HCT116 (cell line): ENCODE results near the gene S100P. TPM values are rescaled to one million over a fixed set of nuclear protein-coding genes. Genes with fewer than 3 reads are reported as not detected.

Experiments
- ATAC-seq: fragments of 200-7000 bp; cut with Tn5 transposase; 2 replicates; pipeline ENCODE4 v1.9.1; 2020; ENCODE audit warnings: mild to moderate bottlenecking, moderate library complexity
- BruUV-seq: library from RNA; stranded (reverse); fragments of 400-500 nt; replicated peaks from 2 replicates; lab custom pipeline; 2021; lab: Mats Ljungman, UMichigan
- CTCF ChIA-PET: fragments of 300-600 bp; sonication (Branson Sonifier 250); formaldehyde crosslinking; loops from one replicate; lab custom pipeline; 2021; ENCODE audit warnings: antibody characterized with exemption; lab: Charles Lee
- POLR2A ChIA-PET: fragments of 300-600, 350-600 bp; sonication (Branson Sonifier 250); formaldehyde crosslinking; loops from one replicate; lab custom pipeline; 2021; ENCODE audit warnings: antibody characterized with exemption; lab: Charles Lee
- RAD21 ChIA-PET, 2 experiments: fragments of 300-600 bp; sonication (Branson Sonifier 250); formaldehyde crosslinking; loops; one replicate each; lab custom pipeline; 2023; ENCODE audit warnings: low total read pairs in 2 of 2; ENCODE audit not compliant: uncharacterized antibody in 2 of 2, unreplicated experiment in 2 of 2, low non-redundant PET in 1 of 2; lab: Charles Lee
- DNase-seq: peaks from one replicate; pipeline ENCODE4 v3.0.0-alpha.2; 2010; ENCODE audit warnings: low read depth, low spot score
- H2AFZ ChIP-seq: fragments of 200-600 bp; shearing (Covaris generic), sonication (generic); 2 replicates; pipeline ENCODE4 v1.6.1; 2017; ENCODE audit warnings: low read depth, mixed run types, mixed read lengths, antibody characterized with exemption, low read length; ENCODE audit not compliant: poor library complexity, severe bottlenecking
- H3K27ac ChIP-seq: 2 replicates; pipeline ENCODE4 v1.5.1; 2012; ENCODE audit warnings: low read depth, low read length
- H3K27me3 ChIP-seq: fragments of 200-600 bp; sonication (generic); 2 replicates; pipeline ENCODE4 v1.6.1; 2016; ENCODE audit warnings: mixed run types, low read length, mixed read lengths; ENCODE audit not compliant: insufficient read depth
- H3K36me3 ChIP-seq, 2 experiments: fragments of 200-500 bp in 1 of 2; fragments of 200-600 bp in 1 of 2; sonication (Bioruptor generic) in 1 of 2; sonication (generic) in 1 of 2; 2 replicates each; pipeline versions ENCODE4 v1.5.1 to v1.6.1; 2014 to 2016; ENCODE audit warnings: low read length in 2 of 2, inconsistent platforms in 1 of 2, mixed read lengths in 1 of 2, mixed run types in 1 of 2; ENCODE audit not compliant: insufficient read depth in 2 of 2, control insufficient read depth in 1 of 2
- H3K4me1 ChIP-seq, 2 experiments: fragments of 200-600 bp in 1 of 2; sonication (generic) in 1 of 2; 2 replicates each; pipeline versions ENCODE4 v1.5.1 to v1.6.1; 2012 to 2017; ENCODE audit warnings: low read length in 2 of 2, inconsistent platforms in 1 of 2, mild to moderate bottlenecking in 1 of 2, mixed read lengths in 1 of 2, mixed run types in 1 of 2, moderate library complexity in 1 of 2; ENCODE audit not compliant: insufficient read depth in 2 of 2, control insufficient read depth in 1 of 2
- H3K4me2 ChIP-seq: fragments of 200-600 bp; sonication (generic); 2 replicates; pipeline ENCODE4 v1.6.1; 2017; ENCODE audit warnings: mixed run types, low read length, mixed read lengths
- H3K4me3 ChIP-seq, 2 experiments: fragments of 200-600 bp in 1 of 2; sonication (generic) in 1 of 2; replicated peaks in 1 of 2; 2 replicates each; pipeline ENCODE4 v1.5.1; 2011 to 2016; ENCODE audit warnings: low read length in 2 of 2, control low read depth in 1 of 2, low read depth in 1 of 2, mild to moderate bottlenecking in 1 of 2, mixed read lengths in 1 of 2, mixed run types in 1 of 2
- H3K79me2 ChIP-seq: fragments of 200-600 bp; sonication (generic); 2 replicates; pipeline ENCODE4 v1.6.1; 2017; ENCODE audit warnings: mild to moderate bottlenecking, mixed run types, low read length, moderate library complexity, mixed read lengths; ENCODE audit not compliant: insufficient read depth
- H3K9ac ChIP-seq: fragments of 200-600 bp; sonication (generic); 2 replicates; pipeline ENCODE4 v1.6.1; 2016; ENCODE audit warnings: low read length, mixed read lengths
- H3K9me2 ChIP-seq: fragments of 200-600 bp; sonication (generic), shearing (Covaris generic); 2 replicates; pipeline ENCODE4 v1.6.1; 2017; ENCODE audit warnings: mixed run types, mild to moderate bottlenecking, moderate library complexity; ENCODE audit not compliant: insufficient read depth
- H3K9me3 ChIP-seq, 2 experiments: fragments of 200-500 bp in 1 of 2; fragments of 200-600 bp in 1 of 2; sonication (Bioruptor generic) in 1 of 2; sonication (generic) in 1 of 2; 2 replicates each; pipeline ENCODE4 v1.6.1; 2014 to 2017; ENCODE audit warnings: low read length in 2 of 2, mixed read lengths in 2 of 2, inconsistent platforms in 1 of 2, low read depth in 1 of 2, mild to moderate bottlenecking in 1 of 2, mixed run types in 1 of 2, moderate library complexity in 1 of 2; ENCODE audit not compliant: control insufficient read depth in 1 of 2, insufficient read depth in 1 of 2
- H4K20me1 ChIP-seq: fragments of 200-600 bp; sonication (generic), shearing (Covaris generic); 2 replicates; pipeline ENCODE4 v1.6.1; 2017; ENCODE audit warnings: mixed run types, mild to moderate bottlenecking, moderate library complexity; ENCODE audit not compliant: insufficient read depth
- CBX3 ChIP-seq: IDR thresholded peaks from 2 replicates; pipeline ENCODE4 v1.6.1; 2012; ENCODE audit warnings: low read depth
- CEBPB ChIP-seq: IDR thresholded peaks from 2 replicates; pipeline ENCODE4 v1.6.1; 2012; ENCODE audit warnings: low read depth
- ELF1 ChIP-seq: IDR thresholded peaks from 2 replicates; pipeline ENCODE4 v1.6.1; 2012; ENCODE audit warnings: low read depth, borderline replicate concordance
- EZH2 ChIP-seq: fragments of 200-600 bp; sonication (generic); IDR thresholded peaks from 2 replicates; pipeline ENCODE4 v1.6.1; 2017; ENCODE audit warnings: antibody characterized with exemption, mixed run types
- EZH2phosphoT487 ChIP-seq: fragments of 200-600 bp; IDR thresholded peaks from 2 replicates; pipeline ENCODE4 v1.6.1; 2018; ENCODE audit warnings: antibody characterized with exemption, borderline replicate concordance
- FOSL1 ChIP-seq: IDR thresholded peaks from 2 replicates; pipeline ENCODE4 v1.6.1; 2012; ENCODE audit warnings: low read depth
- JUND ChIP-seq: IDR thresholded peaks from 2 replicates; pipeline ENCODE4 v1.6.1; 2012
- POLR2AphosphoS5 ChIP-seq: IDR thresholded peaks from 2 replicates; pipeline ENCODE4 v1.6.1; 2011; ENCODE audit warnings: mild to moderate bottlenecking, low read depth, low read length, moderate library complexity
- SIN3A ChIP-seq: IDR thresholded peaks from 2 replicates; pipeline ENCODE4 v1.6.1; 2012; ENCODE audit warnings: low read depth
- SP1 ChIP-seq: IDR thresholded peaks from 2 replicates; pipeline ENCODE4 v1.6.1; 2012; ENCODE audit warnings: low read depth
- TCF7L2 ChIP-seq: IDR thresholded peaks from 2 replicates; pipeline ENCODE4 v1.7.0; 2011; ENCODE audit warnings: borderline replicate concordance, inconsistent platforms; ENCODE audit not compliant: insufficient read depth, insufficient read length; ENCODE audit errors: extremely low read depth
- ZFX ChIP-seq: fragments of 450-650 bp; IDR thresholded peaks from 2 replicates; pipeline ENCODE4 v1.6.1; 2017
- ZNF274 ChIP-seq: fragments of 200-500 bp; sonication (Bioruptor generic); IDR thresholded peaks from 2 replicates; pipeline ENCODE4 v1.6.1; 2014; ENCODE audit warnings: mild to moderate bottlenecking, low read depth, low read length, inconsistent platforms
- intact Hi-C: fragments of 100-400 bp; cut with micrococcal nuclease; formaldehyde crosslinking; loops from 2 replicates; pipeline ENCODE4 v1.10.0; 2022
- total RNA-seq: library from RNA; stranded (reverse); gene quantifications from one replicate; pipeline ENCODE4 v1.2.1, GENCODE V29; 2021; ENCODE audit not compliant: unreplicated experiment
- TF ChIP-seq, protein P1 (sequence below): IDR thresholded peaks from 2 replicates; pipeline ENCODE4 v1.6.1; 2011; ENCODE audit warnings: mild to moderate bottlenecking, low read length, moderate library complexity; ENCODE audit not compliant: insufficient replicate concordance; ENCODE audit errors: extremely low read depth
- TF ChIP-seq, protein P2 (sequence below), 3 experiments: fragments of 200-600 bp in 1 of 3; sonication (generic) in 1 of 3; IDR thresholded peaks in 2 of 3; conservative IDR thresholded peaks in 1 of 3; 2 replicates each; pipeline ENCODE4 v1.5.1; 2012 to 2017; ENCODE audit warnings: low read depth in 2 of 3, low read length in 2 of 3, antibody characterized with exemption in 1 of 3, borderline replicate concordance in 1 of 3, control low read depth in 1 of 3, mild to moderate bottlenecking in 1 of 3, mixed read lengths in 1 of 3, mixed run types in 1 of 3, moderate library complexity in 1 of 3; ENCODE audit not compliant: insufficient read depth in 1 of 3

S100P gene
- total RNA-seq, 1 experiment from 2014 or later: 4.1 TPM

DNA sequence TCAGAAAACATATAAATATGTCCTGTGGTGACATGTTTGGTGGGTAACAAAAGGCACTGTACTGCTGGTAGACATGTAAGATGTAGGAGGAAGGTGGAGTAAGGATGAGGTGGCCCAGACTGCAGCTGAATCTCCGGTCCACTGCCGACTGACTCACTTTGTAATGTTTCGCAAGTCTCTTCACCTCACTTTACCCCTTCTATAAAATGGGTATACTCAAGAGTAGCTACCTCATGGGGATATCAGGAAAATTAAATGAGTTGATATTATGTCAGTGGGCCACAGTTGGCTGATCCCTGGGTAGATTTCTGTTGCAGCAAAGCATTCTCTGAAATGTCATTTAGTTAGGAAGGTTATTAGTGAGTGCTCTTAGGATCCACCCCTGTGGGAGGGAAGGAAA, 31.1 kb upstream of the S100P start (continued):
- TF ChIP-seq, protein P1, sequence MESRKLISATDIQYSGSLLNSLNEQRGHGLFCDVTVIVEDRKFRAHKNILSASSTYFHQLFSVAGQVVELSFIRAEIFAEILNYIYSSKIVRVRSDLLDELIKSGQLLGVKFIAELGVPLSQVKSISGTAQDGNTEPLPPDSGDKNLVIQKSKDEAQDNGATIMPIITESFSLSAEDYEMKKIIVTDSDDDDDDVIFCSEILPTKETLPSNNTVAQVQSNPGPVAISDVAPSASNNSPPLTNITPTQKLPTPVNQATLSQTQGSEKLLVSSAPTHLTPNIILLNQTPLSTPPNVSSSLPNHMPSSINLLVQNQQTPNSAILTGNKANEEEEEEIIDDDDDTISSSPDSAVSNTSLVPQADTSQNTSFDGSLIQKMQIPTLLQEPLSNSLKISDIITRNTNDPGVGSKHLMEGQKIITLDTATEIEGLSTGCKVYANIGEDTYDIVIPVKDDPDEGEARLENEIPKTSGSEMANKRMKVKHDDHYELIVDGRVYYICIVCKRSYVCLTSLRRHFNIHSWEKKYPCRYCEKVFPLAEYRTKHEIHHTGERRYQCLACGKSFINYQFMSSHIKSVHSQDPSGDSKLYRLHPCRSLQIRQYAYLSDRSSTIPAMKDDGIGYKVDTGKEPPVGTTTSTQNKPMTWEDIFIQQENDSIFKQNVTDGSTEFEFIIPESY: no peak
- TF ChIP-seq JUND (no peak), ZNF274 (no peak), FOSL1 (no peak), EZH2phosphoT487 (no peak), CEBPB (no peak), TCF7L2 (no peak), SIN3A (no peak), CBX3 (no peak), EZH2 (no peak), SP1 (no peak), ELF1 (no peak), ZFX (no peak)

DNA sequence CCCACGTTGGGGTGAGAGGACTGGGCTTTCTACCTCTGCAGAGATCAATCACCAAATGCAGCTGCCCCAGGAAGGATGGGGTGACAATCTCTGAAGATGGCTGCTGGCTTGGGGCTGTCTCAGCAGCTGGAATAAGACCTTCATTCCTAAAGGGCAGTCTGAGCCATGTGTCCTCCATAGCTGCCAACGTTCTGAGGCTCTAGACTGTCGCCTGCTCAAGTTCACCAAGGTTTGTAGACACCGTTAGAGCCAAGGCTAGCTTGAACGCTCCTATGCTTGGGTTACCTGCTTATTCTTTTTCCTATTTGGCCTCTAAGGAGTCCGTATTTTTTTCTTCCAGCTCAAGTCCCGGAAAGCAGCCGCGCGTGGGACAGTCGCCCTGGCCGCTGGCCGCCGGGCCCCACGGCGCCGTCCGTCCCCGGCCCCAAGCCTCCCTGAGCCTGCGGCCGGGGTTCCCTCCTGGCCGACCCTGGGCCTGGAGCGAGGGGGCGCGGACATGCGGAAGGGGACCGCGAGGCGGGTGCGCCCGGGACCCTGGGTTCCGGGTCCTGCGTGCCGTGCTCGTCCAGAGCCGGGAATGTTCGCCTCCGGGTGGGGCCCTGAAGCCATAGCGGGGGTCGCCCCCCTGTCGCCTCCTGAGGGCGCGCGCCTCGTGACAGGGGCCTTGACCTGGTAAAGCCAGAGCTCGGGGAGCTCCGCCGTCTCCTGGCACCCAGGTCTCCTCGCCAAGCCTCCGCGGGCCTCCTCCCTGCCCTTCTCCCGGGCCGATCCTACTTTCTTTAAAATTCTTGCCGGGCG, 29.9 kb upstream of the S100P start:
- Histone ChIP-seq H3K79me2 (no peaks in the 10 kb centered on the region), H3K9me2 (no peaks in the 10 kb centered on the region), H3K36me3 (no peaks in the 10 kb centered on the region), H3K9me3 (no peaks in the 10 kb centered on the region), H3K4me3 (no peak overlapping the region), H3K4me1 (peaks cover 2 to 14% of the 10 kb centered on the region in 2 experiments; a peak in 3 of 4 replicates), H3K4me2 (no peak overlapping the region), H2AFZ (no peak overlapping the region), H4K20me1 (no peaks in the 10 kb centered on the region), H3K9ac (no peak overlapping the region), H3K27me3 (no peaks in the 10 kb centered on the region), H3K27ac (no peak overlapping the region)
- ATAC-seq: no peak
- TF ChIP-seq EZH2 (no peak), TCF7L2 (no peak), EZH2phosphoT487 (no peak), SIN3A (no peak), ZFX (no peak), POLR2AphosphoS5 (no peak), CBX3 (no peak), CEBPB (no peak)
- TF ChIP-seq, protein P2, sequence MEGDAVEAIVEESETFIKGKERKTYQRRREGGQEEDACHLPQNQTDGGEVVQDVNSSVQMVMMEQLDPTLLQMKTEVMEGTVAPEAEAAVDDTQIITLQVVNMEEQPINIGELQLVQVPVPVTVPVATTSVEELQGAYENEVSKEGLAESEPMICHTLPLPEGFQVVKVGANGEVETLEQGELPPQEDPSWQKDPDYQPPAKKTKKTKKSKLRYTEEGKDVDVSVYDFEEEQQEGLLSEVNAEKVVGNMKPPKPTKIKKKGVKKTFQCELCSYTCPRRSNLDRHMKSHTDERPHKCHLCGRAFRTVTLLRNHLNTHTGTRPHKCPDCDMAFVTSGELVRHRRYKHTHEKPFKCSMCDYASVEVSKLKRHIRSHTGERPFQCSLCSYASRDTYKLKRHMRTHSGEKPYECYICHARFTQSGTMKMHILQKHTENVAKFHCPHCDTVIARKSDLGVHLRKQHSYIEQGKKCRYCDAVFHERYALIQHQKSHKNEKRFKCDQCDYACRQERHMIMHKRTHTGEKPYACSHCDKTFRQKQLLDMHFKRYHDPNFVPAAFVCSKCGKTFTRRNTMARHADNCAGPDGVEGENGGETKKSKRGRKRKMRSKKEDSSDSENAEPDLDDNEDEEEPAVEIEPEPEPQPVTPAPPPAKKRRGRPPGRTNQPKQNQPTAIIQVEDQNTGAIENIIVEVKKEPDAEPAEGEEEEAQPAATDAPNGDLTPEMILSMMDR (IDR thresholded peaks at IDR 0.05 in 2 of 3, conservative IDR thresholded peaks at IDR 0.05 in 1 of 3; ENCODE audit: borderline replicate concordance in 1 of 3, insufficient read depth in 1 of 3, low read depth in 2 of 3, low read length in 2 of 3): no peak
- intact Hi-C loops: no loop called here
- BruUV-seq: no TSS peak
- POLR2A ChIA-PET: interaction anchor here (1.0 to 4.3 kb wide), 2 partner anchors 10 to 11 kb away, joined by 3 to 55 read pairs; a partner anchor contains a TSS
- CTCF ChIA-PET: interaction anchor here (1.0 to 1.6 kb wide), 4 partner anchors 10 to 330 kb away, joined by 3 to 13 read pairs (median 4); a partner anchor contains a TSS
- RAD21 ChIA-PET: interaction anchor here in 1 of 2 experiments (1.0 kb wide), 1 partner anchor 10 kb away, joined by 3 read pairs; a partner anchor contains a TSS
- DNase-seq: no peak
